GM19438 (cell line): ENCODE results near the gene MAN2A2.
"Not testable (repeated sequence)": the region's sequence is repeated elsewhere in the genome, so short reads cannot be mapped to it uniquely, and the experiment has no call there.

ENCODE experiments used
- ATAC-seq: cut with Tn5 transposase; IDR thresholded peaks from one replicate; pipeline ENCODE4 v1.9.1; 2021; ENCODE audit warnings: low read depth; ENCODE audit not compliant: unreplicated experiment

Gene MAN2A2

GRCh38 chr15:90902040-90902839 lies 862 bp upstream of the MAN2A2 start:
- ATAC-seq: peak; percentile 61

- no peak for ATAC-seq
These were observed 833 bp downstream of the MAN2A2 start for GRCh38 chr15:90903733-90904536.

- no peak for ATAC-seq
These were observed 1.6 kb downstream of the MAN2A2 start for GRCh38 chr15:90904746-90905145.

GRCh38 chr15:90905306-90906180 lies 2.4 kb downstream of the MAN2A2 start:
- no peak for ATAC-seq

GRCh38 chr15:90906181-90906849 lies 3.2 kb downstream of the MAN2A2 start:
- no peak for ATAC-seq

- ATAC-seq: no peak
These were observed 4.1 kb downstream of the MAN2A2 start for GRCh38 chr15:90907051-90907660.

GRCh38 chr15:90907838-90908507 lies 4.9 kb downstream of the MAN2A2 start:
- ATAC-seq: no peak

- ATAC-seq: not testable (repeated sequence)
These were observed 6.3 kb downstream of the MAN2A2 start for GRCh38 chr15:90909449-90909848.

GRCh38 chr15:90909976-90910375 lies 6.9 kb downstream of the MAN2A2 start:
- no peak for ATAC-seq

GRCh38 chr15:90910441-90911301 lies 7.6 kb downstream of the MAN2A2 start:
- no peak for ATAC-seq

GRCh38 chr15:90911302-90911623 lies 8.2 kb downstream of the MAN2A2 start:
- no peak for ATAC-seq

GRCh38 chr15:90911906-90912769 lies 9.0 kb downstream of the MAN2A2 start:
- ATAC-seq: no peak

- no peak for ATAC-seq
These were observed 9.6 kb downstream of the MAN2A2 start for GRCh38 chr15:90912770-90913075.

GRCh38 chr15:90913398-90913944 lies 10.4 kb downstream of the MAN2A2 start:
- no peak for ATAC-seq

- ATAC-seq: no peak
These were observed 11.4 kb downstream of the MAN2A2 start for GRCh38 chr15:90914305-90915080.

GRCh38 chr15:90915216-90915807 lies 12.2 kb downstream of the MAN2A2 start:
- peak; percentile 69 for ATAC-seq
